ENCODE data around the gene MTERF4.
"Not testable (repeated sequence)": the region's sequence is repeated elsewhere in the genome, so short reads cannot be mapped to it uniquely, and the experiment has no call there.

The MTERF4 gene

DNA sequence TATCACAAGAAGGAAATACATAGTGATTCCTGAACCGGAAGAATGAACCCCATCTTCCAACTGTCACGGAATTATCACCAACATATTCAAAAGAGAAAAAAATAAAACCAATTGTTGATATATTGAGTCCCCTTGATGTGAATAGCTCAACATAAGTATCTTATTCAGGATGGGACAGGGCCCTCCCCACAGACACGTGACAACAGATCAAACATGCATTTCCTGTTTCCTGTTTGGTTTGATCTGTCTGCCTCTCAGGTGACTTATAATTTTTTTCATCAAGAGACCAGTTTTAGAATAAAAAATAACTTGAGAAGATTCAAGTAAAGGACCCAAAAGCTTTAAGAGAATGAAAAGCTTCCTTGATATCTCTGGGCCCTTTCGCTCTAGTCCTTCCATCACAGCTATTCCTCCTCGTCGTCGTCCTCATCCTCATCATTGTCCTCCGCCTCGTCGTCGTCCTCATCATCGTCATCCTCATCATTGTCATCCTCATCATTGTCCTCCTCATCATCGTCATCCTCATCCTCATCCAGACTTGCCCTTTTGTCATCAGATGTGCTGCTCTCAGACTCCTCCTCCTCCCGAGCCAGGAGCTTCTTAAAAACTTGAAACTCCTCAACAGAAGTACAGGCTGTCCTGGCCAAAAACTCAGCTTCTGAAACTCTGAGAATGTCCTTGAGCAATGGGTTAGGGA is 6.3 kb downstream of the MTERF4 start:
- no peak for TF ChIP-seq GATA1 (IDR thresholded peaks at IDR 0.05; ENCODE audit: low read depth, low read length)
- TF ChIP-seq POLR2A (IDR thresholded peaks at IDR 0.05; ENCODE audit: low read length) = no peak
- no peak for DNase-seq

DNA sequence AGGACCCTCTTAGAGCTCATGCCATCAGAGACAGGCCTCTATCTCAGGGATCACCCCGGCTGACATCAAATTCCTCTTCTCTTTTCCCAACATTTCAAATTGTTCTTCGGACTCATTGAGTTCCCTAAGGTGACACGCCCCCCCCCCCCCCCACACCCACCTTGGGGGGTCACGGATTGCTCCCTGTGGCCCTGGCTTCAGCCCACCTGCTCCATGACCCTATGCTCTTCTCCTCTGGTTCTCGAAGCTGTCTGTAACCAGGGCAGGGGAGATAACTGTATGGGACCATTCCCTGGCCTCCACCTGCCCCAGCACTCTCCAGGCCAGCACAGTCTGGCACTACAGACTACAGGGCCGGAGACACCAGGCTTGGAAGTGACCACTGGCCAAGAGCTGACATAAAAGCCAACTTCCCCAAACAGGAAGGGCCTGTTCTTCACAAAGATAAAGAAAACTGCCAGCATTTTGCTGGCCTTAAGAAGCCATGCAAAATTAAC is 7.1 kb downstream of the MTERF4 start:
- TF ChIP-seq POLR2A (IDR thresholded peaks at IDR 0.05; ENCODE audit: low read length) (no peak), GATA1 (IDR thresholded peaks at IDR 0.05; ENCODE audit: low read depth, low read length) (no peak)
- DNase-seq = no peak

DNA sequence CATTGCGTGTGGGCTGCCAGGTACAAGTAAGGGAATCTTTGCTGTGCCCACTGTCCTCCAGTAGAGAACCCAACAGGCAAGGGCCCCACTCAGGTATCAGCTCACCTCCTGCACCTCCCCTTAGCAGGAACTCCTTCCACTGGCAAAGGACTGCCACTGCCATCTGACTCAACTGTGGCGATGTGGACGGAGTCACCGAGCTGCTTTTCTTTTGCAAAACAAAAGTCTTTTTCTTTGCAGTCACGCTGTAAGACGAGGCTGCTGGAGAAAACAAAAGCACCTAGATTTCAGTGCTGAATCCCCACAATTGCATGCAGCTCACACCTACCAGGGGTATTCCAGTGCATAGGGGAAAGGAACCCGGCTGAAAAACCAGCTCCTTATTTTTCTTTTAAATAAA is 7.9 kb downstream of the MTERF4 start:
- TF ChIP-seq GATA1 (IDR thresholded peaks at IDR 0.05; ENCODE audit: low read depth, low read length) = no peak
- TF ChIP-seq POLR2A (IDR thresholded peaks at IDR 0.05; ENCODE audit: low read length) = no peak
- no peak for DNase-seq

DNA sequence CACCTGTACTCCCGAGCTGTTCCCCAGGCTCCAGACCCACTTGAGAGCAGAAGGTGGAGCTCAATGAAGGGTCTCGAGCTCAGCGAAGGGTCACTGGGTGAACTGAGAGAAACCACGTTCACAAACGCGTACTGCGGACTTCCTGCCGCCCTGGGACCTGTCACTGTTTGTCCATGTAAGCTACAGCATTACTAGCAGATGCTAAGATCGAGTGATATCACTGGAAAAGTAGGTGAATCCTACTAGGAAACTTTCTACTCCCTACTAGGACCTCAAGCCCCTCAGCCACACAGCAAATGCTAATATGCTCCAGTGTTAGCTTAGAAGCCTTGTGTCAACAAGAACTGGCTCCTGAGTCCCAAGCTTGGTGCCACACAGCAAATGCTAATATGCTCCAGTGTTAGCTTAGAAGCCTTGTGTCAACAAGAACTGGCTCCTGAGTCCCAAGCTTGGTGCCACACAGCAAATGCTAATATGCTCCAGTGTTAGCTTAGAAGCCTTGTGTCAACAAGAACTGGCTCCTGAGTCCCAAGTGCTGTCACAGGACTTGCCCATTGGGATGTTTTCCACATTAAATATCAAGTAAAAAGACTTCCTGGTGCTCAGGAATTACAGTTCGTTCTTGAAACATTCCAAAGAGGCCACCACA is 8.8 kb downstream of the MTERF4 start:
- DNase-seq = not testable (repeated sequence)

DNA sequence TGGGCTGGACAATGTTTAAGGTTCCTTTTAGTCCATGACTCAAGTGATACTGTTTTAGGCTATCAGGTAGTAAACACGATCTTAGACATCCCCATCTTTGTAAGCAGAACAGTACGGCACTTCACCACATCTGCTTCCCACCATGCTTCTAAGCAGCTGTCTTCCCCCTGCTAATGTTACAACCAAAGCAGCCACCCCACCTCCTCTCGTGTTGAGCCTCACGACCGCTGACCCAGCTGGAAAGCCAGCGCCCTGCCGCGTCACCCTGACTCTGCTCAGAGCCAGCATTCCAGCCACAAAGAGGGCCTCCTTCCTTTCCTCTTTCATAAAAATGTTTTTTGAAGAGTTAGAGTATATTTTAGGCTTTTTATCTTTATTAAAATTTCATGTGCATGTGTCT is 9.4 kb downstream of the MTERF4 start:
- no peak for TF ChIP-seq GATA1 (IDR thresholded peaks at IDR 0.05; ENCODE audit: low read depth, low read length)
- no peak for TF ChIP-seq POLR2A (IDR thresholded peaks at IDR 0.05; ENCODE audit: low read length)
- DNase-seq = peak in 1 of 2 experiments; percentile 46

DNA sequence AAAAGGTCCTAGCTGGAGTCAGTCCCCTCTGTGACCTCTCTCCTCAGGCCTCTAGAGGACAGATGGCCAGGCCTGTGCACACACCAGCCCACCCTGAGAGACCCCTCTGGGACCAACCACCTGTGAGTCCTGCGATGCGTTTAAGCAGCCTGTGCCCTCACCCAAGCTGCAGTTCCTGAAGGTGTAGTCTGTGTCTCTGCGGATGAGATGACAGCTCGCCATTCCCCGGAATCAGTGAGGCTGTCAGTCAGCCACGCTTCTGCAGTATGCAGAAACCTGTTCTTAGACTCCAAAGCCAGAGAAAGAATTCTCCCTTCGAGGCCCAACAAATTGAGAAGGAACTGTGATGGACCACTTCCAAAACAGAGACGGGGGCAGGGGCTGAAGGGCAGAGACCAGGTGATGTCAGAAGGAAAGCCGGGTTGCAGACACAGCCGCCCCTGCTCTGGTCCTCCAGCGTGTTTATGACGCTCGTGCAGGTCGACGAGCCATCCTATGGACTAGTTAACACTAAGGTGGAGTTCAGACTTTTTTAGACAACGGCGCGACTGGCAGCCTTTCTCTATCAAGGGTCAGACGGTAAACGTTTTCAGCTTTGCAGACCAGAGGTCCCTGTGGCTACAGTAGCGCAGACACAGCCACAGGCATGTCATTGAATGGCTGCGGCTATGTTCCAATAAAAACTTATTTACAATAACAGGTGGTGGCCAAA is 10.2 kb downstream of the MTERF4 start:
- DNase-seq = no peak

DNA sequence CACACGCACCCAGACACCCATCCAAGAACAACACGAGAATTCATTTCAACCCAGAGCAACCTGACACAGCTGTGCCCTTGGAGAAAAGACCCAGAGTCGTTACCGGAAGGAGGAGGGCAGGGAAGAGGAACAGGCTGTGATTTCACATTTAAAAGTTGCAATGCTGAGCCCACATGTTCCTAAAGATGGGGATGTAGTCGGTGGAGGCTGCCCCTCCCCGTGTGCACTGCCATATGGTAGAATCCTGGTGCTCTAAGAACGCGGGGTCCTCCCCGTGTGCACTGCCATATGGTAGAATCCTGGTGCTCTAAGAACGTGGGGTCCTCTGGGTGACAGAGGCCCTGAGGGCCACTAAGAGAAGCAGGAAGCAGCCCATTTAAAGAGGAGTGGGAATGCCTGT is 10.9 kb downstream of the MTERF4 start:
- DNase-seq = no peak
- TF ChIP-seq POLR2A (IDR thresholded peaks at IDR 0.05; ENCODE audit: low read length) = no peak
- TF ChIP-seq GATA1 (IDR thresholded peaks at IDR 0.05; ENCODE audit: low read depth, low read length) = no peak

More for the DNA sequence above, 10.2 kb downstream of the MTERF4 start:
- TF ChIP-seq POLR2A (IDR thresholded peaks at IDR 0.05; ENCODE audit: low read length) (no peak), GATA1 (IDR thresholded peaks at IDR 0.05; ENCODE audit: low read depth, low read length) (no peak)

DNA sequence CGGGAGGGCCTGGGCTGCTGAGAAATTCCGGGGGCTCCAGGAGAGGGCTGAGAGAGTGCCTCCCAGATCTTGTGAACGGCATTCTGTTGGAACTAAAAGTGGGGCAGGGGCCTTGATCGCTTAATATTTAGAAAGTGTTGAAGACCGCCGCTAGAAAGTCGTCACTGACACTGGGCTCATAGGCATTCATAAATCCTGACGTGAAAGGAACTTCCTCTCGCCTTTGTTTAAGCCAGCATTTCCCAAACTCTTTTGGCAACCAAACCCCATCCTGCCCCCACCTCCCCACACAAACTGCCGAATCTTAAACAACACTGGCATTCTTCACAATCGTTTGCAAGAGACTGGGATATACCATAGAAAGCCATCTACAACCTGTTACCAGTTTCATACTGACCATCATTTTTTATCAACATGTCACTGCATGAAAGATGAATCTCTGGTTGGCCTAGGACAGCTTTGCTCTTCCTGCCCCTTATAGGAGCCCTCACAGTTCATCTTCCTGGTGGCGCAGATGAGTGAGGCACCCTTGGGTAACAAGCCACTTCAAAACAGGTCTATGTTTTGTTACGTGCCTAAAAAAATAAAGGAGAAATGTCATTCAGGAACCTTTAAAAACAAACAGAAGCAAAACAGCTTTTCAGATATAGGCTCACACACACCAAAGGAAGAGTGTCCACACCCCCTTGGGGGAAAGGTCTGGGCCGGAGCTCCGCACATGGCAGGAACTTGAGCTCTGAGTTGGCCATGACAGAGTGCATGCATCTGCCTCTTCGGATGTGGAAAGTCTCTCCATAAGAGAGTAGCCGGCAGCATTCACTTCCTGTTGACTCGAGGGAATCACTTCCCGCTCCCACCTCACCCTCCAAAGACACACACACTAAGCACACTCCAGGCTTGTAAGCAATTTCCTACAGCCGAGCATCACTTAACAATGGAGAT is 13.0 kb downstream of the MTERF4 start:
- no peak for DNase-seq
- no peak for TF ChIP-seq POLR2A (IDR thresholded peaks at IDR 0.05; ENCODE audit: low read length)
- no peak for TF ChIP-seq GATA1 (IDR thresholded peaks at IDR 0.05; ENCODE audit: low read depth, low read length)

DNA sequence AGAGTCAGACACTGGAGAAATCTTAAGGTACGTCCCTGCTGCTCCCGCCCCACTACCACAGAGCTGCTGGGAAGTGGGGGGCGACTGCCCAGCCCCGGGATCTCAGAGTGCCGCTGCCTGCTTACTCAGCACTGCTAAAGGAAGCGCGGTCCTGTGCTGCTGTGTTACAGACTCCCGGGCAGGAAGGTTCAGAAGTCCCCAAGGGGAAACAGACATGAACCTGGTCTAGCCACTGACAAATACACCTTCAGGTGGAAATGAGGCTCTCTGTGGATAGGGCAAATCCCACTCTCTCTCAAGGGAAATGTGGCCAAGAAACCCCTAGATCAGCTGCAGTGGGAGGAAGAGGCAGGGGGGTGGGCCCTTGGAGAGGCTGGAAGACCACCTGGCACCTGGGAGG is 13.7 kb downstream of the MTERF4 start:
- TF ChIP-seq GATA1 (IDR thresholded peaks at IDR 0.05; ENCODE audit: low read depth, low read length) (no peak), POLR2A (IDR thresholded peaks at IDR 0.05; ENCODE audit: low read length) (no peak)
- no peak for DNase-seq

DNA sequence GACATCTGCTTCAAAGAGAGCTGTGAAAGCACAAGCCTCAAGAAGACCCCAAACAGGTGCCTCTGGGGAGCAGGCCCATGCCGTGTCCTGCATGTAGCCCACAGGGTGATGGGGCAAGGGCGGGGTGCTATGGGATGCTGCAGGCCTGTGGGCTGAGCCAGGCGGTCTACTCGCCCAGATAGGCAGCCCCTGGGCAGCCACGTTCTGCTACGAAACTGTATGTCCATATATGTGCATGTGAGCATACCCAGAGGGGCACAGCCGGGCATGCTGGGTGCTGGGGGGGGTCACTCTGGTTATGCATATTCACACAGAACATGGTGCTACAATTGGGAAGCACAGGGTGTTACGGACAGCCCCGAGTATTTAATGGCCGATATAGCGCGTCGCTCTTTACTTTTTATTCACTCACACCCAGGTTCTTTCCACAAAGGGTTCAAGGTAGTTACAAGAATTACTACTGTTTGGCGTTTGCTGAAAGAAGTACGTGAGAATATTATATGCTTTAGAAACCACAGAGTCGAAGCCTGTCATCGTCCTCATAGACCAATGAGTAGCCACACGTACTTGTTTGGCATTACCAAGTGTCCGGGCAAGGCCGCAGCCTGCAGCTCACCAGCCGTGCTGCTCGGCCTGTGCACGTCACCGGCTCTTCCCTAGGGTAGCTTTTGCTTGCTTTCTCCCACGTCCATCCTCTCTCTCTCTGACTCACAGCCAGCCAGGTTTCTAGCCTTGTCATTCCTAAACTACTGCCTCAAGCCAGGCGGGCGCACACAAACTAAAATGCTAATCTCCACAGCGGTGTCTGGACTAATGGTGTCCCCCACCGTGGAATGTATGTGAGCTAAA is 14.4 kb downstream of the MTERF4 start:
- no peak for TF ChIP-seq GATA1 (IDR thresholded peaks at IDR 0.05; ENCODE audit: low read depth, low read length)
- TF ChIP-seq POLR2A (IDR thresholded peaks at IDR 0.05; ENCODE audit: low read length) = no peak
- no peak for DNase-seq

DNA sequence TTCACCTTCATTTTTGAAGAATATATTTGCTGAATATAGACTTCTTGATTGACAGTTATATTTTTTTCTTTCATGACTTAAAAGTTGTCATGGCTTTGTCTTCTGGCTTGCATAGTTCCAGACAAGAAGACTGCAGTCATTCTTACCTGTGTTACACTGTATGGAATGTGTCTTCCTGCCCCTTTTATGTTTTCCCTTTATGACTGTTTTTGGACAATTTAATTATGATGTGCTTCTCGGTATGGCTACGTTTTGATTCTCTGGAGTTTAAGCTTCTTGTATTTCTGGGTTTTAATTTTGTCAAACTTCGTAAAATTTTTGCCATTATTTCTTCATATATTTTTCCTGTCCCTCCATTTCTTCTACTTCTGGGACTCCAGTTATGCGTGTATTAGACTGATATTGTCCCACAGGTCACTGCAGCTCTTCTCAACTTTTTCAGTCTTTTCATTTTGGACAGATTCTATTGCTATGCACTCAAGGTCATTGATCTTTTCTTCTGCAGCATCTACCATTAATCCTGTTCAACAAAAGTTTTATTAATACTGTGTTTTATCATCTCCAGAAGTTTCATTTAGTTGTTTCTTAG is 17.1 kb downstream of the MTERF4 start:
- no peak for TF ChIP-seq POLR2A (IDR thresholded peaks at IDR 0.05; ENCODE audit: low read length)
- no peak for TF ChIP-seq GATA1 (IDR thresholded peaks at IDR 0.05; ENCODE audit: low read depth, low read length)
- DNase-seq = no peak

DNA sequence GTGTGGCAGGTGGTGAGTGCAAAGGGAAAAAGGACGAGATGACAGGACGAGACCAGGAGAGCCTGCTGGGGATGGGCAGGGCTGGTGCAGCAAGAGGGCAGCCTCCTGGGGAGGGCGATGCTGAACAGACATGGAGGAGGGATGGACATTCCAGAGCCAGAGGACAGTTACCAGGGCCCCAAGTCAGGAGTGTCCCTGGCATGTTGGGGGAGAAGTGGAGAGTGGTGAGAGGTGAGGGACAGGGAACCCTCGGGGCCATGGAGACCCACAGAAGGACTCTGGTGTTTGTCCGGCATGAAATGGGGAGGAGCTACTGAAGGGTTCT is 19.0 kb downstream of the MTERF4 start:
- no peak for DNase-seq
- no peak for TF ChIP-seq POLR2A (IDR thresholded peaks at IDR 0.05; ENCODE audit: low read length)
- TF ChIP-seq GATA1 (IDR thresholded peaks at IDR 0.05; ENCODE audit: low read depth, low read length) = no peak

Measured in erythroblast (primary cell).